Measurements from ENCODE around the gene UBE2L3. TPM values are rescaled to one million over a fixed set of nuclear protein-coding genes. Genes with fewer than 3 reads are reported as not detected.
A peak's percentile ranks its signal among the peaks of the same experiment; 100 is the strongest.

Gene UBE2L3
- polyA plus RNA-seq, 1 donor (not counting 4 experiments of a cell fraction or from before 2014, with no cell fraction given), result 80.8 TPM

DNA sequence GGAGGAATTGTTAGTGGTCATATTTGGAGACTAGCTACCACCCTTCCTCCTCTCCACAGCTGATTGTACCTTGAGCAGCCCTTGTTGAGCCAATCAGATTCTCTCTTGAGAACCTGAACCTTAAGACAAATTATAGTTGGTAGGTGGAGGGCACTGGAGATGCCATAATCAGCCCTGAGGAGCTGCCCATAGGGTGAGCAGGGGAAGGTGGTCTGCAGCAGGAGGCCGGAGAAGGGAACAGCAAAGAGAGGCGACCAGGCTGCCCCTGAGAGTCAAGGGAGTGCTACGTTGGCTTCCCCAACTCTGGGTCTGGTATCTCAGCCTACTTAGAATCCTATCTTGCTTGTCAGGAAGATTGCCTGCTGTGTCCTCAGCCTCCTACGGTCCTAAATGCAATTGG lies 71.8 kb downstream of the UBE2L3 start:
- no peak overlapping the region for H3K9ac ChIP-seq (ENCODE audit: control insufficient read depth, extremely low read depth, insufficient read depth, low read length)
- no peak for TF ChIP-seq EZH2 (IDR thresholded peaks at IDR 0.05; ENCODE audit: low read length)
- TF ChIP-seq, protein P1, sequence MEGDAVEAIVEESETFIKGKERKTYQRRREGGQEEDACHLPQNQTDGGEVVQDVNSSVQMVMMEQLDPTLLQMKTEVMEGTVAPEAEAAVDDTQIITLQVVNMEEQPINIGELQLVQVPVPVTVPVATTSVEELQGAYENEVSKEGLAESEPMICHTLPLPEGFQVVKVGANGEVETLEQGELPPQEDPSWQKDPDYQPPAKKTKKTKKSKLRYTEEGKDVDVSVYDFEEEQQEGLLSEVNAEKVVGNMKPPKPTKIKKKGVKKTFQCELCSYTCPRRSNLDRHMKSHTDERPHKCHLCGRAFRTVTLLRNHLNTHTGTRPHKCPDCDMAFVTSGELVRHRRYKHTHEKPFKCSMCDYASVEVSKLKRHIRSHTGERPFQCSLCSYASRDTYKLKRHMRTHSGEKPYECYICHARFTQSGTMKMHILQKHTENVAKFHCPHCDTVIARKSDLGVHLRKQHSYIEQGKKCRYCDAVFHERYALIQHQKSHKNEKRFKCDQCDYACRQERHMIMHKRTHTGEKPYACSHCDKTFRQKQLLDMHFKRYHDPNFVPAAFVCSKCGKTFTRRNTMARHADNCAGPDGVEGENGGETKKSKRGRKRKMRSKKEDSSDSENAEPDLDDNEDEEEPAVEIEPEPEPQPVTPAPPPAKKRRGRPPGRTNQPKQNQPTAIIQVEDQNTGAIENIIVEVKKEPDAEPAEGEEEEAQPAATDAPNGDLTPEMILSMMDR (optimal IDR thresholded peaks at IDR 0.05 in 1 of 3, IDR thresholded peaks at IDR 0.05 in 1 of 3, conservative IDR thresholded peaks at IDR 0.05 in 1 of 3; ENCODE audit: extremely low read depth in 1 of 3, insufficient read depth in 2 of 3, low read length in 3 of 3), result no peak
- H2AFZ ChIP-seq (ENCODE audit: control insufficient read depth, low read length), result no peak overlapping the region
- no peak for FAIRE-seq
- no peak overlapping the region for H3K27ac ChIP-seq (ENCODE audit: control insufficient read depth, insufficient read depth, low read length)
- H3K9me1 ChIP-seq (ENCODE audit: control insufficient read depth, extremely low read depth, insufficient read depth, low read length), result no peaks in the 10 kb centered on the region
- DNase-seq (ENCODE audit: low read depth, low spot score), result no peak
- peaks cover 17% of the 10 kb centered on the region for H3K4me1 ChIP-seq (ENCODE audit: control insufficient read depth, extremely low read depth, insufficient read depth, low read length)
- peaks cover 0 to 6% of the 10 kb centered on the region in 2 experiments for H3K36me3 ChIP-seq (ENCODE audit: control insufficient read depth in 2 of 2, extremely low read depth in 1 of 2, insufficient read depth in 2 of 2, low read length in 2 of 2)
- dilution Hi-C loops (cut with MboI; ENCODE audit: extremely low pct_ligation_motif_present, low sequenced_read_pairs), result no loop called here
- peaks cover 7% of the 10 kb centered on the region for H4K20me1 ChIP-seq (ENCODE audit: control insufficient read depth, extremely low read depth, insufficient read depth, low read length)
- no peaks in the 10 kb centered on the region for H3K9me3 ChIP-seq (ENCODE audit: control insufficient read depth, low read depth, low read length)
- no peak overlapping the region for H3K4me2 ChIP-seq (ENCODE audit: control insufficient read depth, extremely low read depth, insufficient read depth, low read depth, low read length)
- H3K79me2 ChIP-seq (ENCODE audit: control insufficient read depth, insufficient read depth, low read length), result peaks cover 18% of the 10 kb centered on the region
- H3K4me3 ChIP-seq (ENCODE audit: control insufficient read depth in 2 of 3, extremely low read depth in 1 of 3, insufficient read depth in 2 of 3, low read depth in 1 of 3, low read length in 3 of 3), result no peak overlapping the region
- H3K27me3 ChIP-seq (ENCODE audit: control insufficient read depth, extremely low read depth, insufficient read depth, low read length), result no peaks in the 10 kb centered on the region

DNA sequence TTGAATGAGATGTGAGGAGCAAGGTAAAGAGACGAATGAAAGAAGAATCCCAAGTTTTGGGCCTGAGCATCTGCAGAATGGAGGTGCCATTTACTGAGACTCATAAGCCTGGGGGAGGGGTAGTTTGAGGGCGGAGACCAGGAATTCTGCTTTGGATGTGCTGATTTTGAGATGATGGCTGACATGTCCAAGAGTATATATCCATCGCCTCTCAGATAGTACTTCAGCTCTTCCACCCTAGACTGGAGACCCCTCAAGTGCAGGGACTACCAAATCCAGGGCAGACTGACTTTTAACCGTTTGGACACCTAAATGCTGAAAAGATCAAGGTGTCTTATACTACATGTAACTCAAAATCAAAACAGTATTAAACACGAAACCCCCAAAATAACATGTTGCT lies 73.3 kb downstream of the UBE2L3 start:
- H3K9ac ChIP-seq (ENCODE audit: control insufficient read depth, extremely low read depth, insufficient read depth, low read length), result no peak overlapping the region
- H2AFZ ChIP-seq (ENCODE audit: control insufficient read depth, low read length), result no peak overlapping the region

More for the DNA sequence above, 73.3 kb downstream of the UBE2L3 start:
- Histone ChIP-seq H3K4me3 (ENCODE audit: control insufficient read depth in 2 of 3, extremely low read depth in 1 of 3, insufficient read depth in 2 of 3, low read depth in 1 of 3, low read length in 3 of 3) (no peak overlapping the region), H3K9me1 (ENCODE audit: control insufficient read depth, extremely low read depth, insufficient read depth, low read length) (no peaks in the 10 kb centered on the region), H3K9me3 (ENCODE audit: control insufficient read depth, low read depth, low read length) (no peaks in the 10 kb centered on the region), H3K36me3 (ENCODE audit: control insufficient read depth in 2 of 2, extremely low read depth in 1 of 2, insufficient read depth in 2 of 2, low read length in 2 of 2) (peaks cover 0 to 6% of the 10 kb centered on the region in 2 experiments), H3K4me1 (ENCODE audit: control insufficient read depth, extremely low read depth, insufficient read depth, low read length) (peaks cover 17% of the 10 kb centered on the region), H3K79me2 (ENCODE audit: control insufficient read depth, insufficient read depth, low read length) (peaks cover 18% of the 10 kb centered on the region), H4K20me1 (ENCODE audit: control insufficient read depth, extremely low read depth, insufficient read depth, low read length) (peaks cover 7% of the 10 kb centered on the region), H3K27me3 (ENCODE audit: control insufficient read depth, extremely low read depth, insufficient read depth, low read length) (no peaks in the 10 kb centered on the region), H3K4me2 (ENCODE audit: control insufficient read depth, extremely low read depth, insufficient read depth, low read depth, low read length) (peak overlapping the region; percentile 99), H3K27ac (ENCODE audit: control insufficient read depth, insufficient read depth, low read length) (no peak overlapping the region)
- TF ChIP-seq, protein P1 (optimal IDR thresholded peaks at IDR 0.05 in 1 of 3, IDR thresholded peaks at IDR 0.05 in 1 of 3, conservative IDR thresholded peaks at IDR 0.05 in 1 of 3; ENCODE audit: extremely low read depth in 1 of 3, insufficient read depth in 2 of 3, low read length in 3 of 3), result no peak
- DNase-seq (ENCODE audit: low read depth, low spot score), result no peak
- dilution Hi-C loops (cut with MboI; ENCODE audit: extremely low pct_ligation_motif_present, low sequenced_read_pairs), result no loop called here
- FAIRE-seq, result no peak
